SK-N-SH (cell line): ENCODE data around the gene CYP2W1. TPM values are rescaled to one million over a fixed set of nuclear protein-coding genes. Genes with fewer than 3 reads are reported as not detected.

Source experiments
- CTCF ChIA-PET: fragments of 300-600, 350-600 bp; formaldehyde crosslinking; extraction: SDS; loops from one replicate; lab custom pipeline; 2021; lab: Yijun Ruan, JAX
- POLR2A ChIA-PET: fragments of 350-600 bp; sonication (Branson Sonifier 250); formaldehyde crosslinking; extraction: SDS; loops from one replicate; lab custom pipeline; 2020; ENCODE audit warnings: antibody characterized with exemption, inconsistent platforms; lab: Yijun Ruan, JAX
- DNase-seq: peaks from one replicate; pipeline ENCODE4 v3.0.0; 2012
- H2AFZ ChIP-seq: fragments of 200-600 bp; sonication (generic); 2 replicates; pipeline ENCODE4 v1.8.1; 2016; ENCODE audit warnings: antibody characterized with exemption, mild to moderate bottlenecking, low read depth
- H3F3A ChIP-seq: fragments of 200-600 bp; sonication (generic); replicated peaks from 2 replicates; pipeline ENCODE3; 2016; ENCODE audit warnings: antibody characterized with exemption, mild to moderate bottlenecking; ENCODE audit not compliant: insufficient read depth
- H3K27ac ChIP-seq, 2 experiments: fragments of 200-500 bp in 1 of 2; fragments of 200-600 bp in 1 of 2; sonication (Bioruptor generic) in 1 of 2; sonication (generic), shearing (Covaris generic) in 1 of 2; 2 replicates each; pipeline versions ENCODE4 v1.5.1 to v1.6.1; 2014 to 2016; ENCODE audit warnings: low read depth in 2 of 2, inconsistent platforms in 1 of 2, low read length in 1 of 2, mild to moderate bottlenecking in 1 of 2, mixed read lengths in 1 of 2
- H3K27me3 ChIP-seq: fragments of 200-600 bp; sonication (generic), shearing (Covaris generic); 2 replicates; pipeline ENCODE4 v1.6.1; 2016; ENCODE audit warnings: mixed run types; ENCODE audit not compliant: insufficient read depth
- H3K36me3 ChIP-seq, 2 experiments: fragments of 200-500 bp in 1 of 2; fragments of 200-600 bp in 1 of 2; sonication (Bioruptor generic) in 1 of 2; sonication (generic) in 1 of 2; replicated peaks in 1 of 2; 2 replicates each; pipeline versions ENCODE3 to v1.5.1; 2014 to 2016; ENCODE audit warnings: low read length in 1 of 2, mild to moderate bottlenecking in 1 of 2; ENCODE audit not compliant: insufficient read depth in 2 of 2, control insufficient read depth in 1 of 2
- H3K4me1 ChIP-seq, 2 experiments: fragments of 200-500 bp in 1 of 2; fragments of 200-600 bp in 1 of 2; sonication (Bioruptor generic) in 1 of 2; sonication (generic), shearing (Covaris generic) in 1 of 2; 2 replicates each; pipeline versions ENCODE4 v1.5.1 to v1.6.1; 2014 to 2016; ENCODE audit warnings: low read depth in 1 of 2, low read length in 1 of 2, mixed run types in 1 of 2; ENCODE audit not compliant: insufficient read depth in 2 of 2, control insufficient read depth in 1 of 2
- H3K4me2 ChIP-seq: fragments of 200-600 bp; sonication (generic), shearing (Covaris generic); 2 replicates; pipeline ENCODE4 v1.6.1; 2017; ENCODE audit warnings: mixed run types
- H3K4me3 ChIP-seq, 2 experiments: fragments of 200-500 bp in 1 of 2; fragments of 200-600 bp in 1 of 2; sonication (Bioruptor generic) in 1 of 2; sonication (generic), shearing (Covaris generic) in 1 of 2; 2 replicates each; pipeline versions ENCODE4 v1.5.1 to v1.8.1; 2014 to 2016; ENCODE audit warnings: low read depth in 2 of 2, inconsistent platforms in 1 of 2, low read length in 1 of 2, mild to moderate bottlenecking in 1 of 2, mixed read lengths in 1 of 2, moderate library complexity in 1 of 2
- H3K79me2 ChIP-seq: fragments of 200-600 bp; sonication (generic); 2 replicates; pipeline ENCODE4 v1.8.1; 2017; ENCODE audit warnings: mild to moderate bottlenecking; ENCODE audit not compliant: insufficient read depth
- H3K9ac ChIP-seq: fragments of 200-600 bp; sonication (generic); 2 replicates; pipeline ENCODE4 v1.6.1; 2017; ENCODE audit warnings: mixed run types
- H3K9me2 ChIP-seq: fragments of 200-600 bp; sonication (generic); 2 replicates; pipeline ENCODE4 v1.6.1; 2017; ENCODE audit warnings: mixed run types
- H3K9me3 ChIP-seq: fragments of 200-600 bp; sonication (generic); 2 replicates; pipeline ENCODE4 v1.6.1; 2017; ENCODE audit warnings: mixed run types, mild to moderate bottlenecking, moderate library complexity
- H4K20me1 ChIP-seq: fragments of 200-600 bp; sonication (generic); 2 replicates; pipeline ENCODE4 v1.6.1; 2017; ENCODE audit warnings: mild to moderate bottlenecking, mixed run types; ENCODE audit not compliant: insufficient read depth
- CHD2 ChIP-seq: fragments of 150-350 bp; IDR thresholded peaks from 2 replicates; pipeline ENCODE4 v1.6.1; 2018; ENCODE audit warnings: low read length; ENCODE audit not compliant: partially characterized antibody
- GABPA ChIP-seq: IDR thresholded peaks from 2 replicates; pipeline ENCODE4 v1.4.0; 2012; ENCODE audit warnings: low read depth, mild to moderate bottlenecking
- MXI1 ChIP-seq: IDR thresholded peaks from 2 replicates; pipeline ENCODE4 v1.6.1; 2012; ENCODE audit warnings: mild to moderate bottlenecking, low read depth, low read length, improper control_type of control experiment
- NRF1 ChIP-seq: IDR thresholded peaks from 2 replicates; pipeline ENCODE4 v1.6.1; 2012; ENCODE audit warnings: low read depth, mild to moderate bottlenecking, low read length
- POLR2AphosphoS5 ChIP-seq: IDR thresholded peaks from 2 replicates; pipeline ENCODE4 v1.6.1; 2012; ENCODE audit warnings: low read depth, low read length
- RAD21 ChIP-seq: IDR thresholded peaks from 2 replicates; pipeline ENCODE4 v1.6.1; 2012; ENCODE audit warnings: mild to moderate bottlenecking, low read length
- REST ChIP-seq: IDR thresholded peaks from 2 replicates; pipeline ENCODE4 v1.6.1; 2012; ENCODE audit warnings: mild to moderate bottlenecking, low read depth, low read length, moderate library complexity
- SIN3A ChIP-seq: IDR thresholded peaks from 2 replicates; pipeline ENCODE4 v1.6.1; 2012; ENCODE audit warnings: low read depth, mild to moderate bottlenecking, low read length, moderate library complexity, borderline replicate concordance
- TAF1 ChIP-seq: IDR thresholded peaks from 2 replicates; pipeline ENCODE4 v1.6.1; 2012; ENCODE audit warnings: low read depth, mild to moderate bottlenecking, low read length, moderate library complexity, borderline replicate concordance
- ZBTB33 ChIP-seq: IDR thresholded peaks from 2 replicates; pipeline ENCODE4 v1.4.0; 2012; ENCODE audit warnings: low read depth, borderline replicate concordance
- WGBS: methylation state at CpG from one replicate; pipeline ENCODE4 v1.1.6; 2017; ENCODE audit warnings: low lambda C conversion rate; 5-methylcytosine and 5-hydroxymethylcytosine counted together
- polyA plus RNA-seq, 3 experiments: library from polyadenylated mRNA; depleted of rRNA; stranded (reverse); fragments of >200 nt; gene quantifications; 2 replicates each; pipeline ENCODE4 v1.2.3, GENCODE V29; 2012

Gene CYP2W1
- polyA plus RNA-seq, 1 of the 3 experiments (the other 2 are of a cell fraction) = 0.10 TPM

GRCh38 chr7:1028044-1028770 lies 45.2 kb downstream of the CYP2W1 start:
- TF ChIP-seq MXI1 (peak; percentile 51; the same call in 1 of the 2 replicates), TAF1 (peak; percentile 27; the same call in 1 of the 2 replicates), ZBTB33 (no peak), NRF1 (peak; percentile 92), REST (peak; percentile 22; the same call in 1 of the 2 replicates), RAD21 (no peak), CHD2 (peak; percentile 15), SIN3A (peak; percentile 62; the same call in 1 of the 2 replicates), GABPA (no peak), POLR2AphosphoS5 (peak; percentile 50)
- Histone ChIP-seq H3K79me2 (peaks cover 49% of the 10 kb centered on the region), H3F3A (peaks cover 13% of the 10 kb centered on the region), H4K20me1 (peaks cover 46% of the 10 kb centered on the region), H2AFZ (peak overlapping the region; percentile 7; the same call in 1 of the 2 replicates), H3K9ac (peak overlapping the region; percentile 94), H3K36me3 (peaks cover 22% of the 10 kb centered on the region in 2 experiments), H3K4me1 (peaks cover 11 to 14% of the 10 kb centered on the region in 2 experiments; a peak in 3 of 4 replicates), H3K27ac (peak overlapping the region; percentile 70 to 75), H3K4me2 (peak overlapping the region; percentile 99), H3K9me2 (no peaks in the 10 kb centered on the region), H3K27me3 (no peaks in the 10 kb centered on the region), H3K4me3 (peak overlapping the region; percentile 74 to 93), H3K9me3 (no peaks in the 10 kb centered on the region)
- ChIA-PET POLR2A (interaction anchor here (1.0 to 2.5 kb wide), 3 partner anchors 13 to 17 kb away, joined by 3 to 6 read pairs (median 5); partner anchors contain the start of gene GPR146), CTCF (interaction anchor here (1.0 to 8.8 kb wide), 8 partner anchors 12 to 53 kb away, joined by 3 to 101 read pairs (median 4); partner anchors contain the start of genes COX19 and GPR146)
- peak; percentile 100 for DNase-seq
- WGBS = under 1% methylated on average over 9 of the region's 77 CpGs
